HG02571 (cell line): Measurements from ENCODE around the gene DUSP23.

Experiments
- ATAC-seq: cut with Tn5 transposase; IDR thresholded peaks from one replicate; pipeline ENCODE4 v1.9.1; 2021; ENCODE audit warnings: mild to moderate bottlenecking, moderate library complexity; ENCODE audit not compliant: unreplicated experiment

The DUSP23 gene

DNA sequence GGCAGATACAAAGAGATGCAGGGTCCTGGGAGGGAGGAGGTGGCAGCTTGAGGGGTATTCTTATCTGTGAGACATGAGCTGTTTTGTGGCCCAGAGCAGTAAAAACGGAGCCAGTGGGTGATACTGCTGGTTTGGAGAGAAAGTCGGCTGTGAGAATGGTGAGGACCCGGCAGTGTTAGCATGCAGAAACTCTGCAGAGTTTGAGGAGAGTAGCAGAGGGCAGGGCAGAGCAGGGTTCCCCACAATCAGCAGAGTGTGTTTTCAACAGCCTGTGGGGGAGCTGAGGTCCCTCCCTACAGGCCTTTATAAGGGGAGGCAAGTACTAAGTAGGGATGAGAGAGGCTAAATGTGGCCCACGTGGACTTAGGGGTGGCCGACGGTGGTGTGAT, 46.3 kb downstream of the DUSP23 start:
- no peak for ATAC-seq

DNA sequence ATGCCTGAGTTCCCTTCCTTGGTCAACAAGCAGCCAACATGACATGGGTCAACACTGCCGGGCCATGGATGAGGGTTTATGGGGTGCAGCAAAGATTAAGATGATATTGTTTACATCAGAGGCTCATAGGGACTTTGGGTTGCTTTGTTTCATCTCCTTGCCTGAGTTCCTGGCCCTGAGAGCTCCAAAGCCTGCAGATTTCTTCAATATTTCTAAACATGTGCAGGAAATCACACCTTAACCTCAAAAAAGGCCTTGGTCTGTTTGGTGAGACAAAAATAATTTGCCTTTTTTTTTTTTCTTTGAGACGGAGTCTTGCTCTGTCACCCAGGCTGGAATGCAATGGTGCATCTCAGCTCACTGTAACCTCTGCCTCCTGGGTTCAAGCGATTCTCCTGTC, 46.8 kb downstream of the DUSP23 start:
- no peak for ATAC-seq

GRCh38 chr1:159828176-159828575, 47.4 kb downstream of the DUSP23 start:
- ATAC-seq, result no peak

DNA sequence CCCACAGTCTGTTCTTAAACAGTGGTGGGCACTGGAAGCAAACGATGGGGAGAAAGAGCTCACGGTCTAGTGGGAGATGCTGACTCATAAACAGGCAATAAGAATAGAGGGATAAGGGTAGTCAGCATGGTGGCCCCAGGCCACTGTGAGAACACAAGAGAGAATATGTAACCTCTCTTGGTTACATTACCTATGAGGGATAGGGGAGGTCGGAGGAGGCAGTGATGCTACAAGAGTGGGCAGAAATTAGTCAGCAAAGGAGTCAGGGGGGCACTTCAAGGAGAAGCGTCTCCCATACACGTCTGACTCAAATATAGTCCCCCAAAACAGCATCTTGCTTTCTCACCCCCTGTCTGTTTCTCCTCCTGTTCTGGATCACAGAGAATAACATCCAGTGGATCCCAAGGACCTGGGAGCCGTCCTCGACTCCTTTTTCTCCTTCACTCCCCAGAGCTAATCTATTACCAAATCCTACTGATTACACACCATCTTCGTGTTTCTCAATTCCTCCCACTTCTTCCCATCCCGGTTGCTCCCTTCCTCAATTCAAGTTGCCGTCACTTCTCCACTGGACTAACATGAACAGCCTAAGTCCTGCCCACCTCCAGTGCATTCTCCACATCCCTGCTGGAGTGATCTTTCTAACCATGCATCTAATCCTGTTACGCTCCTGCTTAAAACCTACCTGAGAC, 48.0 kb downstream of the DUSP23 start:
- no peak for ATAC-seq

- ATAC-seq, result peak; percentile 68
Measured at GRCh38 chr1:159829273-159829634, 48.5 kb downstream of the DUSP23 start.

DNA sequence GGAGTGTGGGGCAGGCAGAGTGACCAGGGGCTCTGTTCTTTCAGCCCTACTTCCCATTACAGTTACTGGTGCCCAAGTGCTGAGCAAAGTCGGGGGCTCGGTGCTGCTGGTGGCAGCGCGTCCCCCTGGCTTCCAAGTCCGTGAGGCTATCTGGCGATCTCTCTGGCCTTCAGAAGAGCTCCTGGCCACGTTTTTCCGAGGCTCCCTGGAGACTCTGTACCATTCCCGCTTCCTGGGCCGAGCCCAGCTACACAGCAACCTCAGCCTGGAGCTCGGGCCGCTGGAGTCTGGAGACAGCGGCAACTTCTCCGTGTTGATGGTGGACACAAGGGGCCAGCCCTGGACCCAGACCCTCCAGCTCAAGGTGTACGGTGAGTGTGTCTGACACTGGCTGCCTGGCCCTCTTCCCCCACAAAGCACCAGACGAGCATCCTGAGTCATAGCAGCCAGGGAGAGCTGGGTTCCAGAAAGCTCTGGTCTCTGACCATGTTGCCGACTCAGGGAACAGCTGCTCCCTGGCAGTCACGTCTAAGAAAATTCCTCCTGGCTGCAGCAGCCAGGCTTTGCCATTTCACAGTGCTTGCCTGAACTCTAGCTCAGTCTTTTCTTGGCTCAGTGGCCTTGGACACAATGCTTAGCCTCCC, 49.2 kb downstream of the DUSP23 start:
- ATAC-seq, result no peak

DNA sequence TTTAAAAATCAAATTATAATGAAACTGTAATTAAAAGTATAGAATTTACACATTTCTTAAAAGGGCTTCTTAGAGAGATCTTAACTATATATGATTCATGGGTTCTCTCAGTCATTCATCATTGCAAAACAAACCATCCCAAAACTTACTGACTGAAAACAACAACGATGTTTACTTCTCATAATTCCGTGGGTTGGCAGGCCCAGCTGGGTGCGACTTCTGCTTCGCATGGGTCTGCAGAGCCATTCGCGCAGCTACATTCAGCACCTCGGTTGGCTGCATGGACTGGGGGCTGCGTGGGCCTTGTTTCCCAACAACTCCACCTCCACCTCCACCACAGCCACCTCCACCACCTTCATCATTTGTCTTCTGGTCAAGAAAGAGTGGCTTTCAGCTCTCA, 50.0 kb downstream of the DUSP23 start:
- no peak for ATAC-seq

DNA sequence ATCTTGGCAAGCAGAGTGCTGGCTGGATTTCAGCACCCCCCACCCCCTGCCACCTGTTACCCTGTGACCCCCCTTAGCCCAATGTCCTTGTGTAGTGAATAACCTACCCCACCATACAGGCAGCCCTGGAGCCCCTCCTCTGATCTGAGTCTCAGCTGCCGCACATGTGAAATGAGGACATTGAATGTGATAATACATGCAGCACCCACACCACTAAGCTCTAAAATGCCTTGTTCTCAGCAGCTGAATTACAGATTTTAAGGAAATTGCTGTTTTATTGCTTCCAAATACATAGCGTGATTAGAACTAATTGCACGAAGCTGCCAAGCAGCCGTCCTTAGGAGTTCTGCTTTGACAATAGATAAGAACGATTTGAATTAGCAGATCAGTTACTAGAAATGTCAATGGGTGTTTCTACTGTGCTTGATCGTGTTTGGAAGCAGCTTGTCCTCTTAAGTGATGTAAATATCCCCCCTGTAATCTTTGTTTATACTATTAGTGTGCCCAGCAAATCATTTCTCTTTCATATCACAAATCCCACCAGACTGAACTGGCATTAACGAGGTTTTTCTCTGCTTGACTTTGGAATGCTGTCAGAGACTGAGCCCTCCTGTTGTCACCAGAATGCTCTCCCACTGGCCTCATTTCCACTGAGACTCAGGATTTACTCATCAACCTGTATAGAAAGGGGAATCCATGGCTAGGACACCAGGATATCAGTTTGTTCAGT, 50.8 kb downstream of the DUSP23 start:
- no peak for ATAC-seq
